Pulmonary artery endothelial cell (primary cell): ENCODE measurements around the gene LMNTD1. TPM values are rescaled to one million over a fixed set of nuclear protein-coding genes. Genes with fewer than 3 reads are reported as not detected.

Source experiments
- DNase-seq: peaks from one replicate; pipeline ENCODE4 v3.0.0-alpha.2; 2011; ENCODE audit warnings: low read depth, low spot score
- total RNA-seq: library from RNA; depleted of rRNA; stranded (reverse); fragments of >200 nt; gene quantifications from 2 replicates; pipeline ENCODE4 v1.2.3, GENCODE V29; 2014

LMNTD1 gene
- total RNA-seq, 1 donor from 2014 or later, result not detected

DNA sequence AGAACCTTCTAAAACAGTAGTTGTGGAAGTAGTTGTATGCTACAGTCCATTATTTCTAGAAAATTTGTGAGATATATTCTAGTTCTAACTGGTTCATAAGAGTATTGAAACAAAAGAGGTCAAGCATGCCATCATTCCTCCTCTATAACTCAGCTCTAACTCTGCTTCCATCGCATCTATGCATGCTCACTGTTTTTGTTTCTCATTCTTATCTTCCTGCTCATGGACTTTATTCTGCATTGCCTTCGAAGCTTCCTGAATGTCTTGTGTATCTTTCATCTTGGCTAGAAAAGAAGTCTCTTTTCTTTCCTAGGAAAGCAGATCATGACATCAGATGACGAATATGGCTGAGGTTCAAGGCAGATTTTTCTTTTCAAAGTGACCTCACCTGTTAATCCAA lies 402 bp downstream of the LMNTD1 start:
- no peak for DNase-seq

DNA sequence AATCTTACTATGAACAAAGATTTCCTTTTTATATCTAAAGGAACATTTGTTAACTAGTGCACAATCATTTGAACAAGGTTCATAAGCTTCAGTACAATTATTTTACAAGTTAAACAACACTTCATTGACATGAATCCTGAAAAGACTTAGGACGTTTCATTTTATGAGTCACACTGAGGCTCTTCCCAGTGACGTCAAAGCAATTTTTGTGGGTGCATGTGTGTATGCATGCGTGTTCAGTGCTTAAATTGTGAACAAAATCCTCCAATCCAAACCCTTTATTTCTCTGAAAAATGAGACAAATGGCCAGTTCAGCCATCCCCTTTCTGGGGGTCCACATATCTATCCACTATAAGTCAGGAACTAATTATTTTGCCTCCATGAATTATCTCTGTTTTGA lies 2.9 kb downstream of the LMNTD1 start:
- DNase-seq, result no peak

DNA sequence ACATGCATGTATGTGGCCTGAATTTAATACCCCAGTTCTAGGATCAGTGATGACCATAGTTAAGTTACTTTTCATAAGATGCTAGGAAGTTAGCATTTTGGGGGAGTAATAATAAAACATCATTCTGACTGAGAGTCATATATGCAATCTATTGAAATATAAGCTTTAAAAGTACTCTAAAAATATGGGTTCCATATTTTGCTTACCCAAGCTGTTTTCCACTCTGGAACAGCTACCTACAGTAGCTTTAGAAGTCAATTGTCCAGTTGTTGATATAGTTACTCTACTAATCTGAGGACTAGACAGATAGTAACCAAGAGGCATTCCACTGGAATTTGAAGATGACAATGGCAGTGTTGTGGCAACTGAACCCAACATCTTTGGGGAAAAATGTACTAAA lies 4.0 kb downstream of the LMNTD1 start:
- DNase-seq, result no peak

DNA sequence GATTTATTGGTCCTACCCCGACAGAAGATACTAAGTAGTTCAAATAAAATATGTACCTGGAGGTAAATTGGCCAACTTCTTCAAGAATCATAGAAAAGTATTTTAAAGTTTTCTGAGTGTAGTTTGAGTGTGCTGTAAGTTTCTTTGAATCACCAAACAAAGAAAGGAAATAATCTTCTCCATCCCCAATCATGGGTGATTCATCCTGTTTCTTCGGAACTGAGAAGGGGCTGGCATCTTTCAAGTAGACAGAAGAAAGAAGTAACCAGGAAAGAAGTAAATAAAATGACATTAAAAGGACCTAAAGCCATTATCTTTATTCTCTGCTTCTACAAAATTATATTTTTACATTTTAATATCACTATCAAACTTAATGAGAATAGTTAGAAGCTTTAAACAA lies 6.8 kb downstream of the LMNTD1 start:
- DNase-seq, result no peak

DNA sequence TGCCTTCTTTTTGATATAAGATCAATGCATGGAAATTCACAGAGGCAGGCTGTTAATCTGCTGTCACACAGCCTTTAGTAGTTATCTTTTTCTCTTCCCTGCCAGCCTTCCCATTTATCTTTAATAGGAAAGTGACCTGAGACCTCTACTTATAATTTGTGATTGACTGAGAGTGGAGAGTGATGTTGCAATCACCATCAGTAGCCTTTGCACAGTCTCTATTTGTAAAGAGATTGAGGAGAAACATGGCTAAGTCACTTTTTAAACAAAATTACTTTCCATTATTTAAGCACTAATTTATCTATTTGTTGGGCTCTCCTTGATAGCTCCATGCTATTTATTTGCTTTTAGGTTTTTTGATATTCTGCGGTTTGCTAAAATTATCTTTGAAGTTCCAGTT lies 19.9 kb downstream of the LMNTD1 start:
- DNase-seq, result no peak

DNA sequence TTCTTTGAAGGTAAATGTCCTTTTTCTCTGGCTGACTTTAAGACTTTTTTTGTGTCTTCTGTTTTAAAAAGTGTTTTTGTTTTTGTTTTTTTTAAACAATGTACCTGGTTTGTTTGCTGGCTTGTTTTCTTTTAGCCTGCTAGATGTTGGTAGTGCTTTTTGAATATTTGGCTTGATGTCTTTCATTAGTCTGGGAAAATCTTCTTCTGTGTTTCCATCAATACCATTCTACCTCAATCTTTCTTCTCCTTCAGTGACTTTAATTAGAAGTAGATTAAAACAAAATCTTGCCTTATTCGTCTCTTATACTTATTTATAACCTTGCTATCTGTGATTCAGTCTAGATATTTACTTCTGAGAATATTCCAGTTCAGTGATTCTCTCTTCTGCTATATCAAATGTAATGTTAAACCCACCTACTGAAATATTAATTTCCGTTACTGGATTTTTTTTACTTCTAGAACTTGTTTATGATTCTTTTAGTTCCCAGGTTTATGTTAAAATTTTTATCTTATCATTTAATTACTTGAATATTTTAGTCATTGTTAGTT lies 21.5 kb downstream of the LMNTD1 start:
- DNase-seq, result no peak

DNA sequence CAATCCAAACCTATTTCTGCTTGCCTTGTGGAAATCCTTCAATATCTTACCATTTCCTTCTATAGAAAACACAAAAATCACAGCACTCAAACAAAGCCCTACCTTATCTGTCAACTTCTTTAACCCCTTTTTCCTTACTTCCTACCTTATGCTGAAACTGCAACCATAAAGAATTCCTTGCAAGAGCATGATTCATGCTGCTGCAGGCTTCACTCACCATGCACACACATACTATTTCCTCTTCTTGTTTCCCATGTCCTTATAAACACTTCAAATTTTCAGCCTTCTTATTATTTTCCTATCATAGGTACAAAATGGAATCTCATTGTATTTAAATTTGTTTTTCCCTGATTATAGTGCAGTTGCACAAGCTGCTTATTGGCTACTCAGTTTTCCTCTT lies 23.3 kb downstream of the LMNTD1 start:
- DNase-seq, result peak; percentile 26

DNA sequence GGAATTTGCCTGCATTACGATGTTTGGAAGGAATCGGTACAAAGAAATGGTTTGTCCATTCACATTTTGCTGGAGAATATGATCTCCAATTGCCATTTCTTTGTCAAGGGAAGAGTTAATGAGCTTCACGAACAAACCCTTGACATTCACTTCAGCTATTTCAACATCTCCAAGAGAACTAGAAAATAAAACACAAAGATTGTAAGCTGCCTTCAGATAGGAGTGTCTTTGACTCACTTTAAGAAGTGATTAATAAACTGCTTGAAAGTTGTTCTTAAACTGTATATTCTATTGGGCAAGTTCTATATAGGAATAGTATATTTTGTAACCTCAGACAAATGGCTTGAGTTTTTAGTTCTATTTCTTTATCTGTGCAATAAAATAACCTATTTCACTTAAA lies 26.3 kb downstream of the LMNTD1 start:
- no peak for DNase-seq

DNA sequence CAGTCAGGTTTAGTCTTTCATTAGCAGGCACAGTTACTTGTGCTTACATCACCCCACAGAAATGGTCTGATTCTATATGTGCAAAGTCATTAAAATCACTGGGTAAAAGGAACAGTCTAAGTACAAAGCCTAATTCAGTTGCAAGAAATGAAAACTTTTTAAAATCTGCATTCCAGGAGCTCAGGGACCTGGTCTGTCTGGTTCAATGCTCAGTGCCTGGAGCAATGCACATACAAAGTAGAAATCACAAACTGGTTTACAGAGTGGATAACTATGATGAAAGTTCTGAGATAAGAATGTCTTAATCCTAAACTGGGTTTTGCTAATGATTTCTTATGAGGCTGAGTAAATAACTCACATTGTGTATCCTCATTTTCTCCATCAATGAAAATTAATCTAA lies 28.7 kb downstream of the LMNTD1 start:
- no peak for DNase-seq

DNA sequence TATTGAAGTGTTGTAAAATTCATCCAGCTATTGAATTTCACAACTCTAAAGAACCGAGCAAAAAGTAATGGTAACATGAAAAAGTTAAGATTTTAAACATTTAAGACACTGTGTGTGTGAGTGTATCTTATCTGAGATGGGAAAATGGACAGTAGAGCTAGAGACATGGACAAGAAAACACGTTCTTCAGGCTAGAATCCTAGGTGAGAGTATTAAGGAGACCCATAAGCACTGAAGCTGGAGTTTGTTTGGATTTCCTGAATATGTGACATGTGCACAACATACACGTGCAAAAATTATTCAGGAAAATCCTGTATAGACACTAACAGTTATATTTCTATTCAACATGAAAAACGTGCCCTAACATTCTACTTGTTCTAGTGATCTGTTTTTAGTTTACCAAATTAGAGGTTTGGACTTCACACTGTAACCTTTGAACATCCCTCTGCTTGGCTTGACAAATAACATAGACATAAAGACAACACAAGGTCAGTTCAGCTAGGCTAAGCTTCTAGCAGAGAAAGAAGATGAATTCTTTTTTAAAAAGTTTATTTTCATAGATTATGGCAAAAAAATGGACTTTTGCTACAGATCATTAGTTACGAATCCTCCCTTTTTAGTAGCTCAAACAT lies 31.3 kb downstream of the LMNTD1 start:
- no peak for DNase-seq

DNA sequence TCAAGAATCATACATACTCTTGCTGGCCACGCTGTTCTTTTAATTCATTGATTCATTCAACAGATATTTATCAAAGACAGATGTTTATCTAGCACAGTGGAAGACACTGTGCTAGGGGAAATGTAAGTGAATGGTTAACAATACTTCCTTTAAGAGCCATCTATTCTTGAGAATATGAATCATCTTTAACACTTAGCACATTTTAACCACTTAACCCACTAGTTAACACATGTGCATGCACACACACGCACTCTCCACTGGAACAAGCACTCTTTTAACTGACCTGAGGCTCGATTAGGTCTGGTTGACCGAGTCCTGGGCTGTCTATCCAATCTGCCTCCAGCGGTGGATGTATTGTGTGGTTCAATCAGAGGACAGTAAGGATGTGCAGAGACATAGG lies 34.6 kb downstream of the LMNTD1 start:
- no peak for DNase-seq

DNA sequence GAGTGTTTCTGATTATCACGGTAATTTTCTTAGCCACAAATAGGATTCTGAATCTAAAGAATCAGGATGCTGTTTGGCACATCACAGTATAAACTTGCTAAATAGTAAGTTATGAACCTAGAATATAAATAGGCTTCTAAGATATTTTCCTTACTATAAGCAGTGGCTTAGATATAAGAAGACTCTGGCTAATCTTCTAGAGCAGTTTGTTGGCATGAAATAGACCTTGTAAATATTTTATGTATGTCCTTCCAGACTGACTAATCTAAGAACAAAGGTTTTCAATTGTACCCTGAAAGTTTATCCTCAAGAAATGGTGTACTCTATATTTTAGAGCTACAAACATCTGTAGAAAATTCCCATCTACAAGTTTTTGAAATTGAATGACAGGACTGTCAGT lies 48.3 kb downstream of the LMNTD1 start:
- DNase-seq, result no peak

DNA sequence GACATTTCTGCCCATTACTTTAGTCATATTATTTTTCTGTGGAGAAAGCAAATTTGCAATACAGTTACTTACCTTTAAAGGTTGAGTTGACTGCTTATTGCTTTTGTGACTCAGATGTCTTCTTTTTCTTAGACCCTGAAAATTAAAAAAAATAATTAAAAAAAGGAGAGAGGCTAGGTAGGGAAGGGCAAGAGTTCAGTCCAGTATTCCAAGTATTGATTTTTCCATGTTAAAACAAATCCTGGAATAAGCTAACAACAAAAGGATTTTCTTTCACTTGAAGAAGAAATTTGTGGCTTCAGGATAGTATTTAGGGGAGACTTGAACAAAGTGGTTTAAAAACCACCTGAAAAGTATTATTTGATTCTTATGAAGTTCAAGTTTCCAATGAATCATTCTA lies 49.4 kb downstream of the LMNTD1 start:
- DNase-seq, result no peak

DNA sequence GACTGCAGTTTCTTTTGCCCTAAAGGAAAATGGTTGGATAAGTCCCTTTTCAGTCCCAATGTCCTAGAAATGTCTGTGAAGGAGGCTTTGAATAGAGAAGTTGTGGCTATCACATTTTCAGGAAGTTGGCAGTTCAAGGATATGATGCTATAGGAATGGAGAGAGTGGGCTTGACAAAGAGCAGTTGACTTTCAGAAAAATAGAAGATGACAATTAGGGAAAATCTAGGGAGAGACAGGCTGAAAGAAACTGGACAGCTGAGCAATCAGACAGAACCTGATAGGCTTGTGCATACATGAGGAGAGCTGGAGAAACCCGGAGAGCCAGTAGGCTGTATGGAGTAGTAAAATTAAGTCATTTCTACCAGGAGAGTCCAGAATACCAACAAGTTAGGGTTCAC lies 50.5 kb downstream of the LMNTD1 start:
- no peak for DNase-seq

DNA sequence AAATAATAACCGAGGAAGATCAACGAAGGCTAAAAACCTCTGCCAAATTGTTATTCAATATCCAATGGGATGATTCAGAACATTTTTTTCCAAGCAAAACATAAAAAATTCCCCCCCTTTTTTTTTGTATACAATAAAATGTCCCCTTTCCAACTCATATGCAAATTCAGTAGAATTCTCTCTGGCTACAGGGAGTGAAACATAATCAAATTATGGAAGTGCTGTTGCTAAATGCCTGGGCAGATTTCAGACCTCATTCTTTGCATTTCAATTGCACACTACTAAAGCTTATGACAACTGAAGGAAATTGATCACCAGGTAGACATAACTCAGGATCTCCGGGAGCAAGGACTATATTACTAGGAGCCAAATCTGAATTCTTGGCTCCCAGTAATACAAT lies 51.0 kb downstream of the LMNTD1 start:
- no peak for DNase-seq

DNA sequence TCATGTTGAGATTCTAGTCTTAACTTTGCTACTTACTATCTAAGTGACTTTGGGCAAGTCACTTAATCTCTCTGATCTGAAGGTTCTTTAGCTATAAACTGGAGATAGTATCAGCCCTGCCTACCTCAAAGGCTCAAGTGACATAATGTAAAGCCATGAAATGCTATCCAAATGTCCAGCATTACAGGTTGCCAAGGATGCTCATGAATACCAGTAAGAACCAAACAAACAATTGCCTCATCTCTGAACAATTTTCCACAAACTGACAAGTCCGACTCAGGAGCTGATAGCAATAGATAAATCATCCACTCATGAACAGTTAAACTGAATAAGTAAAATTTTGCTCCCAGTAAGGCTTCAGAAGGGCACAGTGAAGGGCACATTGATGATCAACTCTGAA lies 51.5 kb downstream of the LMNTD1 start:
- no peak for DNase-seq

DNA sequence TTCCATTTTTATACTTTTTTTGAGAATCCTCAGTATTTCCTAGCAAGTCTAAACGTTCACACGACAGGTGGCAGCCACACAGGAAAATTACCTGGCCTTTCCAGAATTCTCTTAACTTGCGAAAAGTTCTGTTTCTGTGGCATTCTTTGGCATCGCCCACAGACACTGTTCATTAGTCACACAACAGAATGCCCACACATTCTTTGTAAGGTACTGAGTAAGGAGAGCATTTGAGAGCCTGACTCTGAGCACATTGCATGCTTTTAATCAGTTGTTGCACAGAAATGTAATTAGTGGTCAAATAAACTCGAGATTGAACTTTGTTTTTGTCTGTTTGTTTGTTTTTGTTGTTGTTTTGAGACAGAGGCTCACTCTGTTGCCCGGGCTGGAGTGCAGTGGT lies 52.4 kb downstream of the LMNTD1 start:
- no peak for DNase-seq

DNA sequence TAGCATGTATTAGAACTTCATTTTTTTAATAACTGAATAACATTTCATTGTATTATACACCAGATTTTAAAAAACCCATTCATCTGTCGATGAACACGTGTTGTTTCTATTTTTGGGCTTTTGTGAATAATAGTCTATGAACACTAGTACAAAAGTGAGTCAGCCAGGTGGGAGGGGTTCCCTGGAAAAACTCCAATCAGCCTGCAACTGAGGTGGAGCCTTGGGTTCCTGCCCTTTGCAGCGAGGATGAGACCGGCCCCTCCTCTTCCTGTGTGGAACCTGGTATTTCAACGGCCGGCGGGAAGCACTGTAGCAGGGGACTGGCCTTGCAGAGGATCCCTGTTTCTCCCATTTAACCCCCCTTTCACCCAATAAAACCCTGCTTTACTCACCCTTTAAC lies 56.1 kb downstream of the LMNTD1 start:
- DNase-seq, result no peak

DNA sequence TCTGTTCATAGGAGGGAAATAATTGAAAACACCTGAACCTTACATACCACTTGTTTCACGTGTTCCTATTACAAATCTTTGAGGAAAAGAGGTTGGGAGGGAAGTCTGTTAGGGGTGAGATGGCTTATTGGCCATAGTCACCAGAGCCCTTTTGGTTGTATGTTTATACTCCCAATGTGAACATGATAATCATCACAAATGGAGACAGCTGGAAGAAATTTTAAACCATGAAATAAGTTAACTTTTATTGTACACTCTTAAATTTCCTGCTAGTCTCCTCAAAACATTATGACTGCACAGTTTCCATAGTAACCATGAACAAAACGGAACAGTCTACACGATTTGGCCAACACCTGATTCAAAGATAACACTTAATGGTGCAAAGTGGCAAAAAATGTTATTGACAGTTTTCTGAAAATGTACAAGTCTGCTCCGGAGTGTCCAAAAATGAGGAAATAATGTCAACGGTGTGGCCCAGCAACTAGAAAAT lies 56.9 kb downstream of the LMNTD1 start:
- DNase-seq, result no peak

DNA sequence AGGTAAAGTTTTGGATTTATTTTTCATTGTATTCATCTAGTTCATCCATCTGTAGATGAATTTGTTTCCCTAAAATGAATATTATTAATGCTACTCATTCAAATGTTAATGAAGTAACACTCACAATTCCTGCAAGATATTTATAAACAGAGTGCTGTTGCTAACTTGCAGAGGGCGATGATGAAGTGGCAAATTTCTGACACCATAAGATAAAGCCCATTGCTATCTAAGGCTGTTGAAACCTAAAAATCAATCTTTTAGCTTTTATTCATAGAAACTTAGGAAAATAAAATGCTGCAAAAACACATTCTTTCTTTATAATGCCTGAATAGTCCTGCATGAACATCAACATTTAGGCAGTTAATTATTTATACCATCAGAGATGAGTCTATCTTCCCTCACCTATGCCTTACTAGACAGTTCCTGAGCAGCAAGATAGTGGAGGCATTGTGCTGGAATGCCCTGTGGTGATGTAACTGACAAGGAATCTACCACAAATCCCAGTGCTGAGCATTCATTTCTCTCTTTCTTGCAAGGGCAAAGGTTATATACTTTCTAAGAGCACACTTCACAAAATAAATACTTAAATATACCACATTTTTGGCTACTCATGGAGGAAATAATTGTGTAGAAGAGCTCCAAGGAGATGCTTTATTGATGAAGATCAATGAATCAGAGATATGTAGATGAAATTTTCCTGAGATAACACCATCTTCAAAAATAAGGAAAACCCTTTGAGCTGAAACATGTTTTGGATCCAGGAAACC lies 57.6 kb downstream of the LMNTD1 start:
- no peak for DNase-seq

DNA sequence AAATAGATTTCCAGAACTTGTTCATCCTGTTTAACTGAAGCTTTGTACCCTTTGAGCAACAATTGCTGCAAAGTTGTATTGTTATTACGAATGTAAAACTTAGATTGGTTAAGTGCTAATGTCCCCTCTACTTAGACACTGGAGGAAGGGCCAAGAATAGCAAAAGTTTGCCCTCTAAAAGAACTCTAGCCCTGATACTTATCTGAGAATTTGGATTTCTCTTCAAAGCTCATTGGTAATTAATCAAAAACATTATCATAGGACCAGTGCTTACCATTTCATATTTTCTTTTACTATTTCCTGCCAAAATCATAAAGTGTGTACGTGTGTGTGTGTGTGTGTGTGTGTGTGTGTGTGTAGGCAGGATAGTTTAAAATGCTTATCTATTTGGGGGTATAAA lies 58.2 kb downstream of the LMNTD1 start:
- DNase-seq, result no peak

DNA sequence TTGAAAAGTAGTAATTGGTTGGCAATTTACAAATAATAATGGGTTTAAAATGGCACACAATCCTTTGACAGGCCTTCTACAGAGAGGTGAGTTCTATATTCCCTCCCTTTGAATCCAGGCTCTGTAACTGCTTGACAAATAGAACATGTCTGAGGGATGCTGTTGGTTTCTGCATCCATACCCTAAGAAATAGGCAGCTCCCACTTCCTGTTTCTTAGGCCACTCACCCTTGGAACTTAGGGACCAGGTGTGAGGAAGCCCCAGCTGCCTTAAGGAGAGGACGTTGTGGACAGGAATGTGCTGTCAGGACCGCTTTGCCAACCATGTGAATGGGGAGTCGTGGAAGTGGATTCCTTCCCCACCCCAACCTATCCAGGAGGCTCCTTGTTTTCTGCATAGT lies 59.4 kb downstream of the LMNTD1 start:
- DNase-seq, result no peak
